Right lung (tissue), 5 donors: ENCODE results near the gene TUBB1. TPM values are rescaled to one million over a fixed set of nuclear protein-coding genes. Genes with fewer than 3 reads are reported as not detected.

Source experiments
- DNase-seq, 2 donors: peaks; one replicate each; pipeline ENCODE4 v3.0.0-alpha.2; 2013
- polyA plus RNA-seq, 5 donors: library from polyadenylated mRNA; unstranded; fragments of 120-200 nt; gene quantifications; one replicate each; pipeline versions ENCODE4 v1.2.1 to v1.2.3, GENCODE V29; 2013; ENCODE audit warnings: inconsistent platforms in 1 of 5, low replicate concordance in 1 of 5; ENCODE audit not compliant: insufficient read length in 5 of 5, insufficient read depth in 1 of 5

The TUBB1 gene
- polyA plus RNA-seq, 5 donors, result 3.1 to 5.7 (median 4.4) TPM

DNA sequence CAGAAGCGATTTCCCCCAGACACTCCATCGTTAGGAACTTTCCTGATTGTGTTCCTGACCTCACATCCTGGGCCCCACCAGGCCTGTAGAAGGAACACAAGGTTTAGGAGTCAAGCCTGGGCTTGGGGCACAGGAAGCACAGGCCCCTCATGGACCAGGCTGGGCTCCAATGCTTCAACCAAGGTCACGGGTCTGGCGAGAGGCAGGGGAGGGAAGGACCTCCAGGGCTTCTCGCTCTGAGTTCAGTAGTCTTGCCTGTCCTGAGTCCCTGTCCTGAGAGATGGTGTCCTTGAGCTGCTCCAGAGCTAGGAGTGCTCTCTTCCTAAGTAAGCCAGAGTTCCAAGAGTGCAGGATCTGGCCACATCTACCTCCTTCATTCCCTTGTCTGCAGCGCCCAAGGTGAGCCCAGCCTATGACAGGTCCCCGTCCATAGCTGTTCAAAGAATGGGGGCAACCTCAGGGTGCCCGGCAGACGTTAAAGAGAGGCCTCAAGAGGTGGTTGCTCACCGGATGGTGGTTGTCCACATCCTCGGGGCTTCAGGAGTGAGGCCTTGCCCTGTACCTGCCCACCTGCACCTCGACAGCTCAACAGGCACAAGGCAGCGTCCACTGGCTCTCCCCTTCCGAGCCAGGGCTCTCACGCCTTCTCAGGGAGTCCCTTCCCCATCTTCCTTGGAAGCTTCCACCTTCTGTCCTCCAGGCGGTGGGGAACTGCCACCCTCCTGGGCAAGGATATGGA is 1.6 kb upstream of the TUBB1 start:
- DNase-seq, result no peak

DNA sequence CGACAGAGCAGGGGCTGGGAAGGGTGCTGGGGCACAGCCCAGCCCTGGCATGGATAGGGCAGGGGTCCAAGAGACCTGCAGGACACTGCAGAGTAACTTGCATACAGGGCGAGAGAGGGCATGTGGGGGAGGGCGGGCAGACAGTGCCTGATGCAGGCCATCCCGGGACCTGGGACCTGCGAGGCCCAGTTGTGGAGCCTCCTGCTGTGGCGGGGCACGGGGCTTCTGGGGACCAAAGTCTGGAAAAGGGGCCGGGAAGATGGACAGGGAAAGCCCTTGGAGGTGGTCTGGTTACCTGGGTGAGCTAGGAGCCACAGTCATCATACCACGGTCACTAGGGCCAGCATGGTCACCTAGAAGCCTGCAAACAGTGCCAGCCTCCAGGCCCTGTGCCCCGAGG is 412 bp upstream of the TUBB1 start:
- DNase-seq, result no peak

DNA sequence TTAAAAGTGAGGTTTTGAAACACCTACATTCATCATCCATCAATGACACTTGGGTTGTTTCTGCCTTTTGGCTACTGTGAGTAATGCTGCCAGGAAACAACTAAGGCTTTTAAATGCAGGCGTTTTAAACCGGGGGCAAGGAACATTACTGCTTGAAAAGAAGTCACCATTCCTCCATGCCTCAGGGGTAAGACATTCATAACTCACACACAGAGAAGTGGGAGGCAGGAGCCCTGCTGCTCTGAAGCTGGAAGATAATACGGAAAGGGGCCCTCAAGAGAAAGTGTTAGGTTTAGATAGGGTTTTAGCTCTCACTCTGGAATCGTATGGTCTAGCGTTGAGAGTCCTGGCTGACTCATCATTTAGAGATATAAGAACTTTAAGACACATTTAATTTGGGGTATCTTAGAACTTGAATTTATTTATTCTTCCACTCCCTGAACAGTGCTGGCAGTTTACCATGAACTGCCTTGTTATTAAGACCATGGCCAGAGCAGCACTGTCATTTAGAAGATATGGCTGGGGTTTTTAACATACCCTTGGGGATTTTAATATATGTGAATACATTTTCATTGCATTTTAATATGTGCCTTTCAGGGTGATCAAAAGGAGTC is 1.8 kb downstream of the TUBB1 start:
- no peak for DNase-seq

GRCh38 chr20:59022754-59023153 is 3.5 kb downstream of the TUBB1 start:
- DNase-seq, result no peak

- DNase-seq, result no peak
Measured at GRCh38 chr20:59023616-59024015, 4.4 kb downstream of the TUBB1 start.

GRCh38 chr20:59024111-59024530 is 4.9 kb downstream of the TUBB1 start:
- DNase-seq, result no peak

- DNase-seq, result no peak
Measured at GRCh38 chr20:59025086-59025485, 5.9 kb downstream of the TUBB1 start.

DNA sequence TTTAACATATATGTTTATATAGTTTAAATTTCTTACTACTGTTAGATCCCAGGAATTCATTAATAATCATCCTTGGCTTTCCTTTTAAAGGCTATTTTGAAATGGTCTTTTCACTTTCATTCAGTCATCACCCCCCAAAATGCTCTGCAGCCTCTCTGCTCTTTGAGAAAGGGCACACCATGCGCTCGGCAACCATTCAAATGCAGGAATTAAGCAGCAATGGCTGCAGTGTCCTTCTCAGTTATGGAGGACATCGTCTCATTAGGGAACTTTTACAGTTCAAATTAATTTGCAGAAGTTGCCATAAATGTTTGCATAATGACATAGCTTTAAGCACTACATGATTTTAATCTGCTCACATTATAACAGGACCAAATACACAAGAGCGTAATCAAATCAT is 6.3 kb downstream of the TUBB1 start:
- no peak for DNase-seq

DNA sequence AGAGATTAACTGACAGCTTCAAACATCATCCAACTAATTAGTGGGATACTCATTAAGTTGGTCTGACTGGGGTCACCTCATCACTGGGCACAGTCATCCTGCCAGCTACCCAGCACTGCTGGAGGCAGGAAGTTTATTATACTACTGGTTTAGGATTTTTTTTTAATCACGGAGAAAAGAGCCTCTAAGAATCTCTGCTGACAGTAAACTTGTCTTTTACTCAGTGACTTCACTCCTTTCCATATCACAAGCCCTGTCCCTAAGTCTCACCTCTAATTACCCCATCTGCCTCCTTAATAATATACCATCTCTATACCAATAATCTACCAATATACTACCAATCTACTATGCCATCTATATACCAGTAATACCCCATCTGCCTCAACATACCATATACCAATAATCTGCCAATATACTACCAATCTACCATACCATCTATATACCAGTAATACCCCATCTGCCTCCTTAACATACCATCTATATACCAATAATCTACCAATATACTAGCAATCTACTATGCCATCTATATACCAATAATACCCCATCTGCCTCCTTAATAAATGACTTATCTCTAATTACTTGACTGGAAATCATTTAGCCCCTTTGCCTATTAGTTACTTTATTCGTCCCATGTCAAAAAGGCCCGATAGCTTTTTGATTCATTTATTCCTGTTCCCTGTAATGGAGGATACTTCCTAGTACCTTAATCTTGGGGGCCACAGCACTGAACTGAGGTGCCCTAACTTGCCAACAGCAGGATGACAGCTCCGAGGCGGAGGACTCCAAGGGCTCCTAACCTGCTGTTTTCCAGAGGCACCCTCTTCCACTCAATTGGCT is 7.9 kb downstream of the TUBB1 start:
- DNase-seq, result no peak

DNA sequence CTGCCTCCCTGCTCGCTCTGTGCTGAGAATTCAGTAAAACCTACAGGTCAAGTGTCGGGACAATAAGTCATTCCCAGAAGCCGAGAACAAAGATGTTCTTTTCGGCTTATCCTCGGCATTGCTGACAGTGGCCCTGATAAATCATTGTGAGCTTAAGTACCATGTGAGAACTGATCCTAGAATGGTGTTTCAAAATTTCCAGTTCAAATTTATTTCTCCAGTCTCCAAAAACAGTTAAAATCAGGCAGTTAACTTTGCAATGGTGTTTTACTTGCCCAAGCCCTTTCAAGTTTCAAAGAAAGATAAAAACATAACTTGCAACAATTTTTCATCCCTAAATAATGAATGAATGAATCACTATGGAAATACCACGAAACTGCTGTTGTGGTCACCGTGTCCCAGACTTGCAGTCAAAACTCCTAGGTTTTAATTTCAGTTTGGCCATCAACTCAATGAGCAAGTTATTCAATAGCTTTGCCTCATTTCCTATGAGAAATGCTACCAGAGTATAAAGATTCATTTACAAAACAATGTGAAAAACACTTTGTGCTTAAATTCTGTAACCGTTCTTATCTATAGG is 8.6 kb downstream of the TUBB1 start:
- DNase-seq, result no peak

GRCh38 chr20:59028812-59029211 is 9.6 kb downstream of the TUBB1 start:
- no peak for DNase-seq

- DNase-seq, result no peak
Measured at GRCh38 chr20:59030911-59031563, 11.8 kb downstream of the TUBB1 start.

GRCh38 chr20:59031564-59032022 is 12.4 kb downstream of the TUBB1 start:
- no peak for DNase-seq

DNA sequence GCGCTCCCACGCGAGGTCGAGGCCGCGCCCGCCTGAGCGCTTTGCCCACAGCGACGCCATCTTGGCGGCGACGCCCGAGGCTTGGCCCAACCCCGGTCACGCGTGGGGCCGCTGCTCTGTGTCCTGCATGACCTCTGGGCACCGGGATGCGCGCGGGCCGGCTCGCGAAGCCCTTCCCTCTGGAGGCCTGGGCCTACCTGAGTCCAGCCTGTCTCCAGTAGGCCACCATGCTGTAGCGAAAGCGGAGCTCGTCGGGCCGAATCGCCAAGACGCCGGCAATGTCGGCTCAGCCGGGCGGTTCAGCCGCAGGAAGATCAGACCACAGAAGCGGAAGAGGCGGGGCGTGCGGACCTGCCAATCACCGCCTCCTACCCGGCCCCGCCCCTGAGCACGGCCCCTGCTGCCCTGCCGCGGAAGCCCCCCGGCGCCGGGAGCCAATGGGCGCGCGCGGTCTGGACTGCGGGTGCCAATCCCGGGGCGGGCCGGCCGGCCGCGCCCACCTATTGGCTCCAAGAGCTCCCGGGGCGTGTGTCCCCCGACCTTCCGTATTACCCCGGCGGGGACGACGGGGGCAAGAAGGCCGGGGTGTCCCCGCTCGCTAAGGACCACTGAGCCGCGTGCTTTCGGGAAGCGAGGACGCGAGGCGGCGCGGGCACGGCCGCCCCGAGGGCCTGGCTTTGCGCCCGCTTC is 12.9 kb downstream of the TUBB1 start, which contains the start of gene ATP5F1E:
ATP5F1E (minus strand) TSS at position 313 of the 690 bp plus-strand sequence; CDS start at position 229, 84 bp downstream.
- DNase-seq, result peak; percentile 92 to 93

DNA sequence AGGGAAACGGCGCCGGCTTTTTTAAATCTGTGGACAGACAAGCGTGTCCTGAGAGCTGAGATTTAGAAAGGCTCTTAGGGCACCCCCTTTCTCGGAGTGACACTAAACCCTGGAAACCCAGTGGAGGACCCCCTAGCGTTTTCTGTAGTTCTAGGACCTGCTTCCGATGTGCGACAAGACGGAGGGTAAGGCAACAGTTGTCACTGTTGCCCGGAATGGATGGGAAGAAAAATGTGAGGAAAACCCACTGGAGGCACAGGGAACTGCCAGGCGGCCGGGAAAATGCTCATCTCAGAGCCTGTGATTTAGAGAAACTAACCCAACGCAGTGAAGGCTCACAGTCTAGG is 13.5 kb downstream of the TUBB1 start:
- DNase-seq, result no peak

DNA sequence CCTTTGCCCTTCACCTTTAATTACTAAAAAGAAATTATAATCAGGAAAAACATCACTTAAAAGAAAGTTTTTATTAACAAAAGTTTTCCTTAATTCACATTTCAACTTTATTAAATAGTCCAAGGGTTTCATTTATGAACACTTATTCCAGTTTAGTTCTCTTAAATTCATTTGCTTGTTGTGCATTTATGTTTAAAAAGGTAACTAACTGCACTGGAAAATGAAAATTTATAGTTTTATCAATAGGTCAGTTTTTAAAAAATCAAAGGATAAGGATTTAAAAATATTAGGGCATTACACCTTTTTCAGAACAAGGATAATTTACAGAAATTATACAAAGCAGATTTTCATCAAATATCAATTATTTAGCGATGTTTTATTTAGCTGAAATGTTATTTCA is 13.9 kb downstream of the TUBB1 start:
- DNase-seq, result no peak

DNA sequence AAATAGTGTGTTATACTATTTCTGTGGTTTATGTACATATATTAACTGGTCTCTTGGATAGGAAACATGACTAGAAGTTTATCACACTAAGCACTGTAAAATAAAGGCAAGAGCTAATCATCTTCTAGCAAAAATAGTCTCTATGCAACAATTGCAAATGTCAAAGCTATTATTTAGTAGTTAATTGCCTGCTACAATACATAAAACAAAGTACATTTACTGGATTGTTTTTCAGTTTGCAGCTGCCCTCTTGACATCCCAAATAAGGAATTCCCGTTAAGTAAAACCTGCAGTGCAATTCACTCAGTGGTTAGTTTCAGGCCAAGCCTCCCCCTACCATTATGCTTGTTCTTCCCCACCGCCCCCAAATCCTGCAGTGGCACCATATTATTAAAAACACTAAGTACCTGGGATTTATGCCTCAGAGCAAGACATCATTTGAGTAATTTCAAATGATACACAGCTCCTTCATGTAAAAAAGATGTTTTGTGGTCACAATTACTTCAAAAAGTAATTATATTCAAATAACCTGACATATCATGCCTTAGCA is 14.5 kb downstream of the TUBB1 start:
- no peak for DNase-seq

- DNase-seq, result no peak
Measured at GRCh38 chr20:59035381-59035780, 16.2 kb downstream of the TUBB1 start.

GRCh38 chr20:59037386-59037785 is 18.2 kb downstream of the TUBB1 start:
- DNase-seq, result no peak

- DNase-seq, result no peak
Measured at GRCh38 chr20:59039233-59039632, 20.0 kb downstream of the TUBB1 start.

DNA sequence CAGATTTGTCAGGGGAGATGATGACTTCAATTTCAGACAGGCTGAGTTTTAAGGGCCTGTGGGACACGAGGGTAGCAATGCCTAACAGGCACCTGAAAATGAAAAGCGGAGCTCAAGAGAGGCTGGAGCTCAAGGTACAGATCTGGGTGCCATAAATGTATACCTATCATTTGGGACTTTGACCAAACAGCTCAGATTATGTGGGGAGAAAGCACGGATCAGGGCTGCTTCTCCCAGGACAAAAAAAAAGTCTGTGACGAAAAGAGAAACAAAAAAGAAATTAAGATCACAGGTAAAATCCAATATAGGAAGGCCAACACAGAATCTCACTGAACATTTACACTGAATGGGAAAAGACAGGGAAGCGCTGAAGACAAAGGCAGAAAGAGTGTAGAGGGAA is 21.4 kb downstream of the TUBB1 start:
- no peak for DNase-seq
